ENCODE measurements around the gene RBCK1. TPM values are rescaled to one million over a fixed set of nuclear protein-coding genes. Genes with fewer than 3 reads are reported as not detected.

The RBCK1 gene
- total and polyA plus RNA-seq, 9 of the 15 experiments (the other 6 are each of a cell fraction or from before 2014, with no cell fraction given), result 5.9 to 59.3 (median 26.5) TPM

DNA sequence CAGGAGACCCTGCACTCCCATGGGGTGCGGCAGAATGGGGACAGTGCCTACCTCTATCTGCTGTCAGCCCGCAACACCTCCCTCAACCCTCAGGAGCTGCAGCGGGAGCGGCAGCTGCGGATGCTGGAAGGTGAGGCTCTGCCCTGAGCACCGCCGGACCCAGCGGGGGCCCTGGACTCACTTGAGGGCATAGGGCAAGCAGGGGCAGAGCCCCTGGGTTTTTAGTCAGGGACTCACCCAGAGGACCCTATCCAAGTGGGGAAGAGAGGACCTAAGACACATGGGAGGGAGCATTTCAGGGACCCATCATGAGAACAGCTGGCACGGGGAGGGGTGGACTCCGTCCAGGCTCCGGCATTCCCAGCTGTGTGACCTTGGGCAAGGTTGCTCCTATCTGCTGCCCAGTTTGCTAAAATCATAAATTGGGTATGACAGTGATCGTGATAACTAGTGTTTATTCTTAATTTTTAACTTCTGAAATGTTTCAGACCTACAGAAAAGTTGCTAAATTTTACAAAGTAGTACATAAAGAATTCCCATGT lies 9.8 kb downstream of the RBCK1 start:
- Histone ChIP-seq H3K4me2 (ENCODE audit: insufficient read depth, low read length) (no peak overlapping the region), H3K27ac (ENCODE audit: extremely low read depth, low read depth, low read length) (no peak overlapping the region), H3K9me1 (ENCODE audit: control insufficient read depth, insufficient read depth, low read length) (no peaks in the 10 kb centered on the region), H3K79me2 (ENCODE audit: control insufficient read depth, insufficient read depth, low read length) (peaks cover 11% of the 10 kb centered on the region; the same call in 2 of the 3 replicates), H3K27me3 (ENCODE audit: control insufficient read depth in 2 of 2, insufficient read depth in 2 of 2, low read length in 2 of 2) (no peaks in the 10 kb centered on the region), H3K4me1 (replicated peaks in 1 of 2; ENCODE audit: control insufficient read depth in 2 of 2, insufficient read depth in 2 of 2, low read length in 2 of 2) (peaks cover 11 to 35% of the 10 kb centered on the region in 2 experiments; a peak in 4 of 5 replicates), H3K36me3 (ENCODE audit: control insufficient read depth, insufficient read depth, low read length) (peaks cover 23% of the 10 kb centered on the region; the same call in 2 of the 3 replicates), H2AFZ (ENCODE audit: low read depth, low read length) (no peak overlapping the region), H4K20me1 (replicated peaks; ENCODE audit: control insufficient read depth, insufficient read depth, low read length) (no peaks in the 10 kb centered on the region), H3K4me3 (no peak overlapping the region), H3K9ac (ENCODE audit: insufficient read depth in 1 of 2, low read depth in 2 of 2, low read length in 2 of 2) (no peak overlapping the region; a peak in 1 of 4 replicates), H3K9me3 (replicated peaks; ENCODE audit: control insufficient read depth, insufficient read depth, low read depth, low read length) (no peaks in the 10 kb centered on the region; the same call in 1 of the 2 replicates)
- 93% methylated on average over 7 of the region's 12 CpGs for WGBS (ENCODE audit: insufficient coverage, low coverage, missing lambda C conversion rate)
- no peak for FAIRE-seq
- no peak for DNase-seq (ENCODE audit: extremely low read depth in 1 of 4, low spot score in 3 of 4)
- ChIA-PET CTCF (ENCODE audit: low intra/inter-chr PET ratio) (no interaction called here), POLR2A (no interaction called here)
- in situ Hi-C loops (cut with MboI), result no loop called here
- TF ChIP-seq HMGXB4 (CRISPR knock-in tag; IDR thresholded peaks at IDR 0.05) (no peak), POLR2G (IDR thresholded peaks at IDR 0.05; ENCODE audit: low read depth, low read length) (0 out of 2 replicates have a peak, but pooled peaks have one; percentile 30), PHF20 (IDR thresholded peaks at IDR 0.05; ENCODE audit: partially characterized antibody) (no peak), FOXP1 (CRISPR knock-in tag; IDR thresholded peaks at IDR 0.05) (no peak), JUND (IDR thresholded peaks at IDR 0.05; ENCODE audit: borderline replicate concordance, low read depth, low read length) (no peak), JUND (tag; IDR thresholded peaks at IDR 0.05; ENCODE audit: borderline replicate concordance, low read depth, low read length) (no peak), LEF1 (IDR thresholded peaks at IDR 0.05) (no peak), HOMEZ (CRISPR knock-in tag; IDR thresholded peaks at IDR 0.05) (no peak)
- intact Hi-C loops (cut with micrococcal nuclease), result no loop called here
- ATAC-seq, result no peak
- no TSS peak for BruUV-seq (replicated peaks)
